ENCODE measurements around the gene SDR42E1. TPM values are rescaled to one million over a fixed set of nuclear protein-coding genes. Genes with fewer than 3 reads are reported as not detected.
A peak's percentile ranks its signal among the peaks of the same experiment; 100 is the strongest.

Gene SDR42E1
- total RNA-seq, 2 donors from 2014 or later, result 2.6 to 3.4 TPM

DNA sequence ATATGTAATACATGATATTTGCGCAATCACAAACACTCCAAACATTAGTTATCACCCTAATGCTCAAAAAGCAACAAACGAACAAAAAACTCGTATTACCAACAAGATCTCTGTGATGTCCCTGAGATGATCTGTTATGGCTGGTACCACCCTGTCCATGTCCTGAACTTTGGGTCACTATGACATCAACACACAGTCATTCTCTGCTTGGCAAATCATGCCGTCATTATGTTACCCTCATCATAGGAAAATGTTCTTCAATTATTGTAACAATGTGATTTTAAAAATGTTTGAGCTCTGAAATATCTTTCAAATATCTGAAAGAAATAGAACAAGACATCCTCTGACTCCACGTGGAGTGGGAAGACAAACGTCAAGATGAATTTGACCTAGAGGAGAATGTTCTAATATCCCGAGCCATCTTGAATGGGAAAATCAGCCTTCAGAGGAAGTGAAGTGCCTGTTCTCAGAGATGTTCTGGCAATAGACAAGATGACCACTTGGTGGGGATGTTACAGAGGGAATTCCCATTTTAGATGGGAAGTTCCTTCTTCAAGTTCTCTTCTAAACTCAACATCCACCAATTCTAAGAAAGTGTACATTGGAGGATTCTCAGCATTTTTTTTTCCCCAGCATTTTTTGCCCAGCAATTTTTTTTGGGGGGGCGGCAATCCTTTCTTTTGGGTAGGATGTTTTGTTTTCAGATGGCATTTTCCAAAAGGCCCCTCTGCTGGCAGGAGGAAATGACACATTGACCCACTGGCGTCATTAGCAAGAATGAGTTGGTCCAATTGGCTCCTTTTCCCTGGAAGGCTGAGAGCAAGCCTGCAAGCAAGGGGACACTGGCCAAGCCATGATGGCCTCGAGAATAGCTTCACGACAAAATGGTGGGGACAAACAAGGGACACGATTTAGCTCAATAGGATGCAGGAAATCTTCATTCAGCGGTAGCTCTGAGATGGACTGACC, 20.1 kb upstream of the SDR42E1 start:
- Histone ChIP-seq H3K4me1 (peaks cover 20% of the 10 kb centered on the region), H3K27ac (no peak overlapping the region), H3K9me3 (no peaks in the 10 kb centered on the region), H3K27me3 (no peaks in the 10 kb centered on the region), H3K36me3 (replicated peaks in 1 of 2; ENCODE audit: insufficient read depth in 1 of 2, low read depth in 2 of 2) (no peaks in the 10 kb centered on the region), H3K4me3 (no peak overlapping the region)
- TF ChIP-seq, protein P1, sequence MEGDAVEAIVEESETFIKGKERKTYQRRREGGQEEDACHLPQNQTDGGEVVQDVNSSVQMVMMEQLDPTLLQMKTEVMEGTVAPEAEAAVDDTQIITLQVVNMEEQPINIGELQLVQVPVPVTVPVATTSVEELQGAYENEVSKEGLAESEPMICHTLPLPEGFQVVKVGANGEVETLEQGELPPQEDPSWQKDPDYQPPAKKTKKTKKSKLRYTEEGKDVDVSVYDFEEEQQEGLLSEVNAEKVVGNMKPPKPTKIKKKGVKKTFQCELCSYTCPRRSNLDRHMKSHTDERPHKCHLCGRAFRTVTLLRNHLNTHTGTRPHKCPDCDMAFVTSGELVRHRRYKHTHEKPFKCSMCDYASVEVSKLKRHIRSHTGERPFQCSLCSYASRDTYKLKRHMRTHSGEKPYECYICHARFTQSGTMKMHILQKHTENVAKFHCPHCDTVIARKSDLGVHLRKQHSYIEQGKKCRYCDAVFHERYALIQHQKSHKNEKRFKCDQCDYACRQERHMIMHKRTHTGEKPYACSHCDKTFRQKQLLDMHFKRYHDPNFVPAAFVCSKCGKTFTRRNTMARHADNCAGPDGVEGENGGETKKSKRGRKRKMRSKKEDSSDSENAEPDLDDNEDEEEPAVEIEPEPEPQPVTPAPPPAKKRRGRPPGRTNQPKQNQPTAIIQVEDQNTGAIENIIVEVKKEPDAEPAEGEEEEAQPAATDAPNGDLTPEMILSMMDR (IDR thresholded peaks at IDR 0.05), result peak in 5 of 7 experiments; percentile 26 to 52 (median 40)
- TF ChIP-seq POLR2A (IDR thresholded peaks at IDR 0.05), result no peak
- ATAC-seq (no peak), DNase-seq (peak in 1 of 4 donors; percentile 28)
- intact Hi-C loops (cut with DNase I), result no loop called here
- WGBS, 2 donors, result 55 to 57% methylated on average over 13 of the region's 13 CpGs

DNA sequence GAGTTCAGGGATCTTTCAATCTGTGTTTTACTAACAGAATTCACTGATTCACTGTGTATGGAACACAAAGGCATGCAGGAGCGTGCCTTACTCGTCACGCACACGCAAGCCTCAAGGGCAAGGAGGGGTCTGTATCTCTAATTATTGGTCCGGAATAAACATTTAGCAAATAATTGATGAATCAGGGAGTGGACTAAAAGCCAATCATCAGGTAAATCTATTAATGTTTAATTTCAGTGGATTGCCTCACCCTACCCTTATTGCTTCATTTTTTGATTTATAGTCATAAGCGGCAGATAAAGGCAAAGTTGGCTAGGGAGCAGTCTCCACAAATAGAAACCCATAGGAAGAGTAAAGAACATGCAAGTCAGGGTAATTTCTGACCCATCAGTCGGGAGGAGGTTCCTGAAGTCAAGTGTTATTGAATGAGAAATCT, 16.4 kb upstream of the SDR42E1 start:
- WGBS, 2 donors, result 34 to 43% methylated on average over 7 of the region's 7 CpGs

DNA sequence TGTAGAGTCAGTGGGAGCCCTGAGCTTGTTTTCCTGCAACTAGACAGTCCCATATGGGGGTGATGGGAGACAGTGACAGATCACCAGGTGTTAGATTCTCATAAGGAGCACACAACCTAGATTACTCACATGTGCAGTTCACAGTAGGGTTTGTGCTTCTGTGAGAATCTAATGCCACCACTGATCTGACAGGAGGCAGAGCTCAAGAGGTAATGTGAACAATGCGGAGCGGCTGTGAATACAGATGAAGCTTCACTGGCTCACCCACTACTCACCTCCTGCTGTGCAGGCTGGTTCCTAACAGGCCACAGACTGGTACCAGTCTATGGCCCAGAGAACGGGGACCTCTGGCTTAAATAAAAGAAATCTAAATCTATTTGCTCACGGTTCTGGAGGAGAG, 13.6 kb upstream of the SDR42E1 start:
- WGBS, 2 donors, result 68 to 69% methylated on average over 4 of the region's 4 CpGs

More for the DNA sequence above, 16.4 kb upstream of the SDR42E1 start:
- TF ChIP-seq, protein P1 (IDR thresholded peaks at IDR 0.05), result no peak
- TF ChIP-seq POLR2A (IDR thresholded peaks at IDR 0.05), result no peak
- Histone ChIP-seq H3K4me3 (no peak overlapping the region), H3K27me3 (no peaks in the 10 kb centered on the region), H3K27ac (peak overlapping the region; percentile 16 to 46 (median 44)), H3K9me3 (no peaks in the 10 kb centered on the region), H3K36me3 (replicated peaks in 1 of 2; ENCODE audit: insufficient read depth in 1 of 2, low read depth in 2 of 2) (no peaks in the 10 kb centered on the region), H3K4me1 (peaks cover 6% of the 10 kb centered on the region)
- intact Hi-C loops (cut with DNase I), result no loop called here
- DNase-seq (no peak), ATAC-seq (peak; percentile 81)

DNA sequence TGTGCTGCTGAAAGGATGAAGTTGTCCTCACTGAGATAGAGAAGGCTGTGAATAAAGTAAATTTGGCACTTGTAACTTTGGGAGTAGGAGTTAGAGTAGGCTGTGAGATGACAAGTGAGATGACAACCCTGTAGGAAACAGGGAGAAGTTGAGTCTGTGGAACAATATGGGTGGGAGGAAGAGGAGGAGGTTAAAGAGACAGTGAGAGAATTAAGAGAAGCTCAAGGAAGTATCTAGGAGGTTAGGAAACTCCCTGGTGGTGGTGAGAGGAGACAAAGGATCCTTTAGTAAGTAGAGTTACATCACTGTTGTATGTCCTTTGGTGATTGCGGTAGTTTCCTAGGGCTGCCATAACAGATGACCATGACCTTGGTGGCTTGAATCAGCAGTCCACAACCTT, 13.0 kb upstream of the SDR42E1 start:
- intact Hi-C loops (cut with DNase I), result no loop called here
- no peak overlapping the region for H3K4me3 ChIP-seq
- 83 to 86% methylated on average over 1 of the region's 1 CpG for WGBS, 2 donors
- DNase-seq (no peak), ATAC-seq (no peak)
- peaks cover 6% of the 10 kb centered on the region for H3K4me1 ChIP-seq
- H3K27me3 ChIP-seq, result no peaks in the 10 kb centered on the region
- TF ChIP-seq, protein P1 (IDR thresholded peaks at IDR 0.05), result no peak
- TF ChIP-seq POLR2A (IDR thresholded peaks at IDR 0.05), result no peak
- no peaks in the 10 kb centered on the region for H3K36me3 ChIP-seq (replicated peaks in 1 of 2; ENCODE audit: insufficient read depth in 1 of 2, low read depth in 2 of 2)
- no peaks in the 10 kb centered on the region for H3K9me3 ChIP-seq
- no peak overlapping the region for H3K27ac ChIP-seq

More for the DNA sequence above, 13.6 kb upstream of the SDR42E1 start:
- intact Hi-C loops (cut with DNase I), result no loop called here
- no peaks in the 10 kb centered on the region for H3K9me3 ChIP-seq
- DNase-seq, result no peak
- H3K4me1 ChIP-seq, result peaks cover 6% of the 10 kb centered on the region
- H3K36me3 ChIP-seq (replicated peaks in 1 of 2; ENCODE audit: insufficient read depth in 1 of 2, low read depth in 2 of 2), result no peaks in the 10 kb centered on the region
- TF ChIP-seq, protein P1 (IDR thresholded peaks at IDR 0.05), result no peak
- no peak for TF ChIP-seq POLR2A (IDR thresholded peaks at IDR 0.05)
- no peak overlapping the region for H3K27ac ChIP-seq
- H3K4me3 ChIP-seq, result no peak overlapping the region
- ATAC-seq, result no peak
- no peaks in the 10 kb centered on the region for H3K27me3 ChIP-seq
